ENCODE data around the gene AMIGO2. TPM values are rescaled to one million over a fixed set of nuclear protein-coding genes. Genes with fewer than 3 reads are reported as not detected.
"Not testable (repeated sequence)": the region's sequence is repeated elsewhere in the genome, so short reads cannot be mapped to it uniquely, and the experiment has no call there.

Gene AMIGO2
- total RNA-seq, 2 experiments from 2014 or later, result 12.4 to 13.6 TPM

DNA sequence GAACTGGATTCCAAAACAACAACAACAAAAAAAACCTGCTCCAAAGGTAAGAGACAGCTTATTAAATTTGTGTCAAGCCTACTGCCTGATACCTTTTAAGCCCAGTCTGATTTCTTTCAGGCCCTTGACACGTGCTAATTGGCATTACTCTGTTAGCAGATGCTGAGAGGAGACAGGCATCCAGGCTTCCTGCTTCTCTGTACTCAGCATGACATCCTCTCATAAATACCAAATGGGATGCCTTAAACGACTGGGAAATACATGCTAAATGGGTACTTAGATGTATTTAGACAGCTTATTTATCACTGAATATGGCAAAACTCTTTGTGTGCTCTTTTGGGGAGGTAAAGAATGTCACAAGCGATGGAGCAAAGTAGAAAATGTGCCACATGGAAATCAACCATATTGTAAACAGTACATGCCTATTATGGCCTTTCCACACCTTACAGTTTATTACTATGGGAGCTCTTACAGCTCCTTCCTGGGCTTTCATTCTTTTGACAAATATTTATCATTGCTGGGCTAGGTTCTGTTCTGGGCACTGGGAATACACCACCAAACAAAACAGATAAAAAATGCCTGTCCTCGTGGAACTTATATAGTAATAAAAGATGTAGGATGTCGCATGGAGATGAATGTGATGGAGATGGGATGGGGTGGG, 11.9 kb downstream of the AMIGO2 start:
- intact Hi-C loops (cut with micrococcal nuclease), result loop anchor here (1.0 kb wide), 1 partner anchor 16 kb away; no protein-coding TSS in a partner anchor
- H3K27ac Mint-ChIP-seq, result peak overlapping the region; percentile 54
- DNase-seq, result no peak
- peaks cover 17% of the 10 kb centered on the region for H3K4me1 Mint-ChIP-seq (ENCODE audit: low read depth)
- CTCF ChIA-PET, result interaction anchor here (1.5 to 5.9 kb wide), 4 partner anchors 12 to 330 kb away, joined by 3 to 56 read pairs (median 28); partner anchors contain the start of genes AMIGO2 and PCED1B
- no peak overlapping the region for H3K4me3 Mint-ChIP-seq
- H3K36me3 Mint-ChIP-seq, result no peaks in the 10 kb centered on the region
- POLR2A ChIA-PET, result interaction anchor here (0.6 kb wide), 2 partner anchors 129 to 506 kb away, joined by 3 read pairs; no protein-coding TSS in a partner anchor
- H3K27me3 Mint-ChIP-seq, result no peaks in the 10 kb centered on the region
- no peaks in the 10 kb centered on the region for H3K9me3 Mint-ChIP-seq

DNA sequence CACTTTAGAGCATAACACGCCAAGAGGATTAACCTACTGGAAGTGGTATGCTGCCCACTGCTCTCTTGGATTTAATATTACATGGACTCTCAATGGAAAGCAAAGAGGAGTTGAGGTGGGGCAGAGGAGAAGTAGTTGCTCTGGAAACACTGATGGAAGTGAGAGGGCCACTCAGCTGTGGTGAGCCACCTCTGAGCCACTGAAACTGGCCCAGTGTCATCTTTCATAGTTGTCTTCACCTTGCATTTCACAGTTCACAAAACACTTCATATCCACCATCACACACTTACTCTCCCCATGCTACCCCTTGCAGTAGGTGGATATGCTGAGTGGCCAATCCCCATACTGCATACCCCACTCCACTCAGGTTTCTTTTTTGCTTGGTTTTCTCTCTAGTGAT, 12.6 kb downstream of the AMIGO2 start:
- H3K27ac Mint-ChIP-seq, result peak overlapping the region; percentile 54
- POLR2A ChIA-PET, result interaction anchor here (0.6 to 1.6 kb wide), 2 partner anchors 130 to 149 kb away, joined by 3 to 5 read pairs; no protein-coding TSS in a partner anchor
- no peaks in the 10 kb centered on the region for H3K9me3 Mint-ChIP-seq
- H3K36me3 Mint-ChIP-seq, result no peaks in the 10 kb centered on the region
- peaks cover 17% of the 10 kb centered on the region for H3K4me1 Mint-ChIP-seq (ENCODE audit: low read depth)
- H3K27me3 Mint-ChIP-seq, result no peaks in the 10 kb centered on the region
- DNase-seq, result peak; percentile 70
- CTCF ChIA-PET, result interaction anchor here (1.5 to 5.9 kb wide), 3 partner anchors 12 to 140 kb away, joined by 3 to 56 read pairs (median 49); partner anchors contain the start of genes AMIGO2 and PCED1B
- H3K4me3 Mint-ChIP-seq, result no peak overlapping the region
- intact Hi-C loops (cut with micrococcal nuclease), result loop anchor here (1.0 kb wide), 1 partner anchor 17 kb away; no protein-coding TSS in a partner anchor

DNA sequence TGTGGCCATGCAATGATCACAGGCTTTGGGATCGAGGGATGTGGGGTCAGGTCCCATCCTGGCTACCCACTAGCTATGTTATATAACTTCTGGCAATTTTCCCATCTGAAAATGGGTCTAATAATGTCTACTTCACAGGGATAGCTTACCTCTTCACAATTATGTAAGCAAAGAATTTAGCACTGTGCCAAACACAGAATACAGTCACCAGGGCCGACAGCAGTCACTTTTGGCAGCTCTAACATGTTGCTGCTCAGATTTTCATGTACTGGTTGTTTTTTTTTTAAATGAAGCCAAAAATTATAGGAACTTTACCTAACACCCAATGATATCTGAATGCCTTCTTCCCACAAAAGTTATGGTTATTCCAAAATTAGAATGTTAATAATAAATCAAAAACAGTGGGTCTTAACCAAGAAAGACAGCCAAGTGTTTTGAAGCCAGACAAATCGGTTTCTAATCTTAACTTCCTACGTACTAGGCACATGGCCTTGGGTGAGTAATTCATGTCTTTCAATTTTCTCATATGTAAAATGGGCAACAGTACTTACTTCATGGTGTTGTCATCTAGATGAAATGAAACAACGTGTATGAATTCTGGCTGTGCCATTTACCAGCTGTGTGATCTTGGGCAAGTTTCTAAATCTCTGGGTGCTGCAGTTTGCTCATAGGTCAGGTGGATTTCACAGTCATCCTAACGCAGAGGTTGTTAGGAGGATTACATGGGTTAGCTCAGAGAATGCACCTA, 13.3 kb downstream of the AMIGO2 start:
- DNase-seq, result peak; percentile 48
- CTCF ChIA-PET, result interaction anchor here (0.5 to 5.9 kb wide), 5 partner anchors 12 to 585 kb away, joined by 3 to 49 read pairs (median 3); partner anchors contain the start of genes AMIGO2 and PCED1B
- Mint-ChIP-seq H3K36me3 (no peaks in the 10 kb centered on the region), H3K4me3 (no peak overlapping the region), H3K27ac (peak overlapping the region; percentile 54), H3K27me3 (no peaks in the 10 kb centered on the region), H3K9me3 (no peaks in the 10 kb centered on the region), H3K4me1 (ENCODE audit: low read depth) (peaks cover 17% of the 10 kb centered on the region)
- intact Hi-C loops (cut with micrococcal nuclease), result loop anchor here (1.0 kb wide), 1 partner anchor 18 kb away; no protein-coding TSS in a partner anchor
- POLR2A ChIA-PET, result interaction anchor here (0.7 to 1.6 kb wide), 2 partner anchors 149 to 328 kb away, joined by 3 to 5 read pairs; no protein-coding TSS in a partner anchor

DNA sequence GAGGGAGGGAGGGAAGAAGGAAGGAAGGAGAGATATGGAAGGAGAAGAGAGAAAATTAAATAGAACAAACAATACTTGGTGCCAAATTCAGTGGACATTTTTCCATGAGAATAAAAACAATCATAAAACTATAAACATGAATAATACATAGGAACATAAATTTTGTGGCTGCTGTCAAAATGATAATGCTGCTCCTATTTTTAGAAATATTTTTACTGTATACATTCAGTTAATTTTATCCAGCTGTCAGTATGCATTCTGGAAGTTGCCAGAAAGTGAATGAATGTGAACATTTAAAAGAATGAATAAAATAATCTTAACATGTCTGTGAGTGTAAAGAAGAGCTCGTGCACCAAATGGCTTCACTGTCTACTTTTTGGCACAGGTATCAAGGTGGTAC, 14.2 kb downstream of the AMIGO2 start:
- intact Hi-C loops (cut with micrococcal nuclease), result no loop called here
- POLR2A ChIA-PET, result interaction anchor here (0.7 to 1.6 kb wide), 2 partner anchors 150 to 329 kb away, joined by 3 to 5 read pairs; no protein-coding TSS in a partner anchor
- Mint-ChIP-seq H3K4me3 (no peak overlapping the region), H3K36me3 (no peaks in the 10 kb centered on the region), H3K9me3 (no peaks in the 10 kb centered on the region), H3K27me3 (no peaks in the 10 kb centered on the region), H3K4me1 (ENCODE audit: low read depth) (peaks cover 17% of the 10 kb centered on the region), H3K27ac (no peak overlapping the region)
- CTCF ChIA-PET, result interaction anchor here (1.2 to 3.1 kb wide), 2 partner anchors 12 to 33 kb away, joined by 3 to 17 read pairs; no protein-coding TSS in a partner anchor
- DNase-seq, result no peak

DNA sequence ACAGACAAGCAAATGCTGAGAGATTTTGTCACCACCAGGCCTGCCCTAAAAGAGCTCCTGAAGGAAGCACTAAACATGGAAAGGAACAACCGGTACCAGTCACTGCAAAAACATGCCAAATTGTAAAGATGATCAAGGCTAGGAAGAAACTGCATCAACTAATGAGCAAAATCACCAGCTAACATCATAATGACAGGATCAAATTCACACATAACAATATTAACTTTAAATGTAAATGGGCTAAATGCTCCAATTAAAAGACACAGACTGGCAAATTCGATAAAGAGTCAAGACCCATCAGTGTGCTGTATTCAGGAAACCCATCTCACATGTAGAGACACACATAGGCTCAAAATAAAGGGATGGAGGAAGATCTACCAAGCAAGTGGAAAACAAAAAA, 21.1 kb downstream of the AMIGO2 start:
- CTCF ChIA-PET; intact Hi-C loops (cut with micrococcal nuclease); DNase-seq; H3K27ac Mint-ChIP-seq; H3K4me1 Mint-ChIP-seq (ENCODE audit: low read depth); POLR2A ChIA-PET; H3K4me3 Mint-ChIP-seq; H3K9me3 Mint-ChIP-seq; H3K36me3 Mint-ChIP-seq; H3K27me3 Mint-ChIP-seq: not testable (repeated sequence)

DNA sequence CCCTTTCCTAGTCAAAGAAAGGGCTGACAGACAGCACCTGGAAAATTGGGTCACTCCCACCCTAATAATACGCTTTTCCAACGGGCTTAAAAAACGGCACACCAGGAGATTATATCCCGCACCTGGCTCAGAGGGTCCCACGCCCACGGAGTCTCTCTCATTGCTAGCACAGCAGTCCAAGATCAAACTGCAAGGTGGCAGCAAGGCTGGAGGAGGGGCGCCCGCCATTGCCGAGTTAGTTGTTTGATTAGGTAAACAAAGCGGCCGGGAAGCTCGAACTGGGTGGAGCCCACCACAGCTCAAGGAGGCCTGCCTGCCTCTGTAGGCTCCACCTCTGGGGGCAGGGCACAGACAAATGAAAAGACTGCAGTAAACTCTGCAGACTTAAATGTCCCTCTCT, 22.8 kb downstream of the AMIGO2 start:
- H3K36me3 Mint-ChIP-seq; H3K27ac Mint-ChIP-seq; H3K9me3 Mint-ChIP-seq; DNase-seq; intact Hi-C loops (cut with micrococcal nuclease); H3K4me1 Mint-ChIP-seq (ENCODE audit: low read depth); POLR2A ChIA-PET; H3K4me3 Mint-ChIP-seq; H3K27me3 Mint-ChIP-seq: not testable (repeated sequence)
- CTCF ChIA-PET, result interaction anchor here (1.0 kb wide), 1 partner anchor 24 kb away, joined by 4 read pairs; no protein-coding TSS in a partner anchor

DNA sequence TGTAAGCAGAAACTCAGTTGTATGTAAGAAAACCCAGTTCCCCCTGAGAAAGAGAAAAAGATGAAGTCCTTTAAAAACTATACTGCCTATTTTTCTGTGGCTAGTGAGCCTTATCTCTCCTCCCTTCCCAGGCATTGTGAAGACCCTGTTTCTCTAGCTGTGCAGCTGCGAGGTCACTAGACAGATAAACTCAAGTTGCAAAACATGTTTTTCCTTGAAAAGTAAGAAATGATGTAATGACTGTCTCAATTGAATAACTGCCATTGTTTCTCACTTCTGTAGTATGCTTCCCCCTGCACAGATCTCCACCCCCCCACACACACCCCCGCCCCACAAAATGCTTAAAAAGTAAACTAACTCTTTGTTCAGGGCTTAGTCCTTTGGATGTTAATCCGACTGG, 23.9 kb downstream of the AMIGO2 start:
- H3K27me3 Mint-ChIP-seq; intact Hi-C loops (cut with micrococcal nuclease); H3K27ac Mint-ChIP-seq; H3K4me3 Mint-ChIP-seq; DNase-seq; POLR2A ChIA-PET; CTCF ChIA-PET; H3K4me1 Mint-ChIP-seq (ENCODE audit: low read depth); H3K36me3 Mint-ChIP-seq: not testable (repeated sequence)
- peaks cover 15% of the 10 kb centered on the region for H3K9me3 Mint-ChIP-seq

DNA sequence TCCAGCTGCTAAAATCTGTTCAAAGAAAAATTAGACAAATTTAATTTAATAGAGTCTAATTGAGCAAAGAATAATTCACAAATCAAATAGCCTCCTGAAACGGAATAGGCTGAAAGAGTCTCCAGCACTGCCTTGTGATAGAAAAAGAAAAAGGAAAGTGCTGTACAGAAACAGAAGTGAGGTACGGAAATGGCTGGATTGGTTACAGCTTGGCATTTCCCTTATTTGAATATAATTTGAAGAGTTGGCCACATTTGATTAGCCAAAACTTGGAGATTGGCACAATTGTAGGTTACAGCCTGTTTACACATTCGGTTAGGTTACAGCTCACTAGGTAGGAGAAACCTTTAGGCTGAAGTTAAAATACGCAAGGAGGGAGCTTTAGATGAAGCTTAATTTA, 25.1 kb downstream of the AMIGO2 start:
- H3K36me3 Mint-ChIP-seq, result peaks cover 10% of the 10 kb centered on the region
- CTCF ChIA-PET, result interaction anchor here (1.0 to 3.1 kb wide), 2 partner anchors 11 to 15 kb away, joined by 3 to 9 read pairs; no protein-coding TSS in a partner anchor
- peaks cover 18% of the 10 kb centered on the region for H3K9me3 Mint-ChIP-seq
- POLR2A ChIA-PET, result no interaction called here
- DNase-seq, result no peak
- no peak overlapping the region for H3K4me3 Mint-ChIP-seq
- intact Hi-C loops (cut with micrococcal nuclease), result no loop called here
- no peaks in the 10 kb centered on the region for H3K4me1 Mint-ChIP-seq (ENCODE audit: low read depth)
- peaks cover 4% of the 10 kb centered on the region for H3K27me3 Mint-ChIP-seq
- H3K27ac Mint-ChIP-seq, result no peak overlapping the region

DNA sequence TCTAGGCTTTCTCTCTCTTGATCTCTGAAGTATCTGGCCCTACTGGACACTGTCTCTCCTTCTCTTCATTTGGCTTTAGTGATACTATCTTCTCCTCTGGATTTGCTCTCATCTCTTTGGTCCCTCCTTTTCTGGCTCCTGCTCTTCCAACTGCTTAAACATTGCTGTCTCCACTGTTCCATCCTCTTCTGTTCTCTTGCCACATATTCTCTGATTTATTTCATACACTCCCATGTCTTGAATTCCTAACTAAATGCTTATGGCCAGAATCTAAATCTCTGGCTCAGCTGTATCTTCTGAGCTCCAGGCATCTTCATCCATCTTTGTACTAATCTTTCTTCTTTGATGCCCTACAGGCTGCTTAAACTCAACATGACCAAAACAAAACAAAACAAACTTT, 25.8 kb downstream of the AMIGO2 start:
- Mint-ChIP-seq H3K4me1 (ENCODE audit: low read depth) (no peaks in the 10 kb centered on the region), H3K4me3 (no peak overlapping the region), H3K27ac (no peak overlapping the region), H3K9me3 (peaks cover 18% of the 10 kb centered on the region), H3K27me3 (peaks cover 4% of the 10 kb centered on the region), H3K36me3 (peaks cover 10% of the 10 kb centered on the region)
- DNase-seq, result no peak
- intact Hi-C loops (cut with micrococcal nuclease), result no loop called here
- ChIA-PET POLR2A (no interaction called here), CTCF (interaction anchor here (0.6 to 3.1 kb wide), 6 partner anchors 12 to 766 kb away, joined by 3 to 9 read pairs (median 4); partner anchors contain the start of gene HDAC7)

DNA sequence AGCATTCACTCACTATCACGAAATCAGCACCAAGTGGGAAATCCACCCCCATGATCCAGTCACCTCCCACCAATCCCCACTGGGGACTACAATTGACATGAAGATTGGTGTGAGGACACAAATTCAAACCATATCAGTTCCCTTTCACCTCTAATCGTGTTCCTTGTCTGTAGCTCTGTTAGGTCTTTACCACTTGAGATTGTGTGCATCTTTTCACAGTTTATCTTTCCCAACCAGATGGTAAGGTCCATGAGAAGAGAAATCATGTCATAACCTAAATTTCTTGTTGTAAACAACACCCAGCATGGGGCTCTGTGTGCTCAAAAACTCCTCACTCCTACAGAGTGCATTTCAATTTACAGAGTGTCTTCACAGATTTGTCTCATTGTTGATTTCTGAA, 27.5 kb downstream of the AMIGO2 start:
- CTCF ChIA-PET, result interaction anchor here (1.0 to 3.1 kb wide), 4 partner anchors 18 to 26 kb away, joined by 3 to 9 read pairs (median 4); no protein-coding TSS in a partner anchor
- no peak for DNase-seq
- Mint-ChIP-seq H3K27ac (no peak overlapping the region), H3K4me1 (ENCODE audit: low read depth) (no peaks in the 10 kb centered on the region), H3K27me3 (peaks cover 4% of the 10 kb centered on the region), H3K9me3 (peaks cover 18% of the 10 kb centered on the region), H3K36me3 (peaks cover 10% of the 10 kb centered on the region), H3K4me3 (no peak overlapping the region)
- intact Hi-C loops (cut with micrococcal nuclease), result no loop called here
- POLR2A ChIA-PET, result interaction anchor here (0.7 kb wide), 1 partner anchor 268 kb away, joined by 4 read pairs; no protein-coding TSS in a partner anchor

DNA sequence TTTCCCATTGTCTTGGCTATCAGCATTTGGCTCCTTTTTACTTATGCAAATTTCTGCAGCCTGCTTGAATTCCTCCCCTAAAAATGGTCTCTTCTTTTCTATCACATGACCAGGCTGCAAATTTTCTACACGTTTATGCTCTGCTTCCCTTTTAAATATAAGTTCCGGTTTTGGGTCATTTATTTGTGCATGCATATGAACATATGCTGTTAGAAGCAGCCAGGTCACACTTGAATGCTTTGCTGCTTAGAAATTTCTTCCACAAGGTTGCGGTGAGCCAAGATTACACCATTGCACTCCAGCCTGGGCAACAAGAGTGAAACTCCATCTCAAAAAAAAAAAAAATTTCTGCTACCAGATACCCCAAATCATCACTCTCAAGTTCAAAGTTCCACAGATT, 28.5 kb downstream of the AMIGO2 start:
- DNase-seq; H3K4me3 Mint-ChIP-seq; H3K4me1 Mint-ChIP-seq (ENCODE audit: low read depth); intact Hi-C loops (cut with micrococcal nuclease); H3K27me3 Mint-ChIP-seq; H3K27ac Mint-ChIP-seq; CTCF ChIA-PET; H3K36me3 Mint-ChIP-seq: not testable (repeated sequence)
- POLR2A ChIA-PET, result interaction anchor here (0.7 kb wide), 1 partner anchor 269 kb away, joined by 4 read pairs; no protein-coding TSS in a partner anchor
- H3K9me3 Mint-ChIP-seq, result peaks cover 14% of the 10 kb centered on the region

DNA sequence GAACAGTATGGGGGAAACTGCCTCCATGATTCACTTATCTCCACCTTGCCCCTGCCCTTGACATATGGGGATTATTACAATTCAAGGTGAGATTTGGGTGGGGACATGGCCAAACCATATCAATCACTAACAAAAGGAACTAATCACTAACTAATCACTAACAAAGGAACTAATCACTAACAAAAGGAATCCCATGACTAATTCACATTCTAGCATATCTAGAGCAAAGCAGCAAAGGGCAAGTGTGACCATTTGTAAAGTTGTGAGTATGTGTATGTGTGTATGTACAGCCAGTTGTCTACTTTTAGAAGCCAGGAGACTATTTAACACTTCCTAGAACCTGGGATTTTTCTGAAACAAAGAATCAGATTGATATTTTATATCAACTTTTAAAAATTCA, 31.2 kb downstream of the AMIGO2 start:
- H3K27me3 Mint-ChIP-seq, result peaks cover 2% of the 10 kb centered on the region
- ChIA-PET CTCF (interaction anchor here (1.3 kb wide), 1 partner anchor 23 kb away, joined by 3 read pairs; no protein-coding TSS in a partner anchor), POLR2A (no interaction called here)
- no peaks in the 10 kb centered on the region for H3K4me1 Mint-ChIP-seq (ENCODE audit: low read depth)
- H3K9me3 Mint-ChIP-seq, result peaks cover 12% of the 10 kb centered on the region
- DNase-seq, result no peak
- no peak overlapping the region for H3K4me3 Mint-ChIP-seq
- H3K36me3 Mint-ChIP-seq, result peaks cover 8% of the 10 kb centered on the region
- no peak overlapping the region for H3K27ac Mint-ChIP-seq
- intact Hi-C loops (cut with micrococcal nuclease), result no loop called here

All from activated CD4-positive, alpha-beta memory T cell treated with anti-CD3 and anti-CD28 coated beads for 36 hours (primary cell).